Nephron progenitor cell (in vitro differentiated cells): ENCODE results near the gene SLC22A7.
A peak's percentile ranks its signal among the peaks of the same experiment; 100 is the strongest.

ENCODE experiments used
- DNase-seq: peaks from one replicate; pipeline ENCODE4 v3.0.0; 2021
- H3K27ac Mint-ChIP-seq: 2 replicates; pipeline ENCODE4 v1.8.0; 2021; ENCODE audit warnings: mild to moderate bottlenecking, moderate library complexity, mixed read lengths
- H3K27me3 Mint-ChIP-seq: 2 replicates; pipeline ENCODE4 v1.8.0; 2021; ENCODE audit warnings: mild to moderate bottlenecking, low read depth, mixed read lengths; ENCODE audit not compliant: poor library complexity
- H3K36me3 Mint-ChIP-seq: 2 replicates; pipeline ENCODE4 v1.8.0; 2021; ENCODE audit warnings: low read depth, mixed read lengths
- H3K4me1 Mint-ChIP-seq: 2 replicates; pipeline ENCODE4 v1.8.0; 2021; ENCODE audit warnings: mixed read lengths
- H3K4me3 Mint-ChIP-seq: 2 replicates; pipeline ENCODE4 v1.8.0; 2021; ENCODE audit warnings: mild to moderate bottlenecking, moderate library complexity, mixed read lengths
- H3K9me3 Mint-ChIP-seq: 2 replicates; pipeline ENCODE4 v1.8.0; 2021; ENCODE audit warnings: mild to moderate bottlenecking, moderate library complexity, mixed read lengths
- CTCF ChIP-seq: fragments of 200-600 bp; sonication (generic); IDR thresholded peaks from 2 replicates; pipeline ENCODE4 v1.5.0; 2021; ENCODE audit warnings: antibody characterized with exemption

The SLC22A7 gene

GRCh38 chr6:43303751-43304331, 5.8 kb downstream of the SLC22A7 start:
- no peak overlapping the region for H3K4me3 Mint-ChIP-seq
- H3K27me3 Mint-ChIP-seq = peaks cover 11% of the 10 kb centered on the region
- H3K9me3 Mint-ChIP-seq = no peaks in the 10 kb centered on the region
- no peaks in the 10 kb centered on the region for H3K36me3 Mint-ChIP-seq
- H3K4me1 Mint-ChIP-seq = peaks cover 25% of the 10 kb centered on the region
- no peak for DNase-seq
- TF ChIP-seq CTCF = no peak
- H3K27ac Mint-ChIP-seq = no peak overlapping the region

GRCh38 chr6:43304361-43304760, 6.3 kb downstream of the SLC22A7 start:
- no peak for TF ChIP-seq CTCF
- no peaks in the 10 kb centered on the region for H3K36me3 Mint-ChIP-seq
- H3K27me3 Mint-ChIP-seq = peaks cover 13% of the 10 kb centered on the region
- H3K4me1 Mint-ChIP-seq = peaks cover 30% of the 10 kb centered on the region
- H3K4me3 Mint-ChIP-seq = no peak overlapping the region
- DNase-seq = no peak
- no peaks in the 10 kb centered on the region for H3K9me3 Mint-ChIP-seq
- no peak overlapping the region for H3K27ac Mint-ChIP-seq

GRCh38 chr6:43304882-43305281, 6.8 kb downstream of the SLC22A7 start:
- no peak for DNase-seq
- Mint-ChIP-seq H3K36me3 (no peaks in the 10 kb centered on the region), H3K9me3 (no peaks in the 10 kb centered on the region), H3K27ac (no peak overlapping the region), H3K4me1 (peaks cover 29% of the 10 kb centered on the region), H3K27me3 (peaks cover 13% of the 10 kb centered on the region), H3K4me3 (no peak overlapping the region)
- TF ChIP-seq CTCF = no peak

GRCh38 chr6:43306086-43306485, 8.0 kb downstream of the SLC22A7 start:
- Mint-ChIP-seq H3K27ac (no peak overlapping the region), H3K9me3 (no peaks in the 10 kb centered on the region), H3K36me3 (no peaks in the 10 kb centered on the region), H3K27me3 (peaks cover 14% of the 10 kb centered on the region), H3K4me1 (peaks cover 25% of the 10 kb centered on the region), H3K4me3 (no peak overlapping the region)
- no peak for DNase-seq
- TF ChIP-seq CTCF = no peak

GRCh38 chr6:43307451-43308100, 9.5 kb downstream of the SLC22A7 start:
- Mint-ChIP-seq H3K4me1 (peaks cover 21% of the 10 kb centered on the region), H3K27ac (no peak overlapping the region), H3K9me3 (no peaks in the 10 kb centered on the region), H3K36me3 (no peaks in the 10 kb centered on the region), H3K27me3 (peaks cover 18% of the 10 kb centered on the region), H3K4me3 (peak overlapping the region; percentile 55)
- DNase-seq = no peak
- no peak for TF ChIP-seq CTCF
